K562 (cell line): ENCODE results near the gene TOPORS. TPM values are rescaled to one million over a fixed set of nuclear protein-coding genes. Genes with fewer than 3 reads are reported as not detected.
A peak's percentile ranks its signal among the peaks of the same experiment; 100 is the strongest.
"Not testable (repeated sequence)": the region's sequence is repeated elsewhere in the genome, so short reads cannot be mapped to it uniquely, and the experiment has no call there.

Experiments used
- ATAC-seq: fragments of 200-7000 bp; cut with Tn5 transposase; 3 replicates; pipeline ENCODE4 v1.9.1; 2020; ENCODE audit warnings: moderate library complexity
- BruUV-seq: library from RNA; stranded (reverse); fragments of 400-500 nt; replicated peaks from 2 replicates; lab custom pipeline; 2021; lab: Mats Ljungman, UMichigan
- CTCF ChIA-PET: fragments of 300-600 bp; formaldehyde crosslinking; extraction: SDS; loops from one replicate; lab custom pipeline; 2021; ENCODE audit warnings: low intra/inter-chr PET ratio; lab: Yijun Ruan, JAX
- POLR2A ChIA-PET: fragments of 300-600, 350-650 bp; sonication (Branson Sonifier 250); formaldehyde crosslinking; extraction: SDS; loops from one replicate; lab custom pipeline; 2021; ENCODE audit warnings: antibody characterized with exemption, inconsistent platforms; lab: Yijun Ruan, JAX
- DNase-seq, 4 experiments: peaks; one replicate each; pipeline versions ENCODE4 v3.0.0 to v3.0.0-alpha.2; 2011 to 2018; ENCODE audit warnings: low spot score in 3 of 4, mixed read lengths in 3 of 4; ENCODE audit errors: extremely low read depth in 1 of 4
- FAIRE-seq: peaks from 2 replicates; lab custom pipeline; 2011; peaks lifted over from hg19 to GRCh38; lab: Jason Lieb, UNC
- H2AFZ ChIP-seq: 2 replicates; pipeline ENCODE4 v1.6.0; 2011; ENCODE audit warnings: low read depth, low read length, control low read depth, inconsistent platforms
- H3K27ac ChIP-seq: fragments of 200-600 bp; 3 replicates; pipeline ENCODE4 v1.8.0; 2011; ENCODE audit warnings: low read depth, mild to moderate bottlenecking, control low read depth, inconsistent platforms, low read length, moderate library complexity, mixed read lengths; ENCODE audit errors: extremely low read depth
- H3K27me3 ChIP-seq, 2 experiments: fragments of 300-600 bp in 1 of 2; 2 replicates in 1 of 2; 3 replicates in 1 of 2; pipeline versions ENCODE4 v1.6.0 to v1.8.0; 2011; ENCODE audit warnings: inconsistent platforms in 2 of 2, low read length in 2 of 2, mild to moderate bottlenecking in 1 of 2, mixed read lengths in 1 of 2, moderate library complexity in 1 of 2; ENCODE audit not compliant: control insufficient read depth in 2 of 2, insufficient read depth in 2 of 2
- H3K36me3 ChIP-seq: fragments of 300-600 bp; 3 replicates; pipeline ENCODE4 v1.8.0; 2011; ENCODE audit warnings: mild to moderate bottlenecking, low read length, inconsistent platforms; ENCODE audit not compliant: control insufficient read depth, insufficient read depth
- H3K4me1 ChIP-seq, 2 experiments: fragments of 200-600 bp in 1 of 2; replicated peaks in 1 of 2; 2 replicates in 1 of 2; 3 replicates in 1 of 2; pipeline versions ENCODE4 v1.5.1 to v1.8.0; 2011; ENCODE audit warnings: inconsistent platforms in 2 of 2, low read length in 2 of 2, mild to moderate bottlenecking in 1 of 2, mixed read lengths in 1 of 2, moderate library complexity in 1 of 2; ENCODE audit not compliant: control insufficient read depth in 2 of 2, insufficient read depth in 2 of 2
- H3K4me2 ChIP-seq: 2 replicates; pipeline ENCODE4 v1.6.1; 2011; ENCODE audit warnings: low read length, control low read depth, inconsistent platforms, mixed read lengths; ENCODE audit not compliant: insufficient read depth
- H3K4me3 ChIP-seq: fragments of 200-600 bp; sonication (generic), shearing (Covaris generic); 2 replicates; pipeline ENCODE4 v1.5.1; 2016; ENCODE audit warnings: control low read depth, inconsistent platforms
- H3K79me2 ChIP-seq: fragments of 200-600 bp; 3 replicates; pipeline ENCODE4 v1.8.0; 2011; ENCODE audit warnings: low read length, inconsistent platforms; ENCODE audit not compliant: control insufficient read depth, insufficient read depth
- H3K9ac ChIP-seq, 2 experiments: 2 replicates each; pipeline versions ENCODE4 v1.6.0 to v1.6.1; 2011; ENCODE audit warnings: low read depth in 2 of 2, low read length in 2 of 2, control low read depth in 1 of 2, inconsistent platforms in 1 of 2, mild to moderate bottlenecking in 1 of 2, mixed read lengths in 1 of 2; ENCODE audit not compliant: insufficient read depth in 1 of 2
- H3K9me1 ChIP-seq: one replicate; pipeline ENCODE4 v1.6.0; 2011; ENCODE audit warnings: inconsistent platforms, mild to moderate bottlenecking, low read length, moderate library complexity; ENCODE audit not compliant: control insufficient read depth, insufficient read depth
- H3K9me3 ChIP-seq: replicated peaks from 2 replicates; pipeline ENCODE4 v1.5.1; 2011; ENCODE audit warnings: low read depth, low read length, inconsistent platforms; ENCODE audit not compliant: control insufficient read depth, insufficient read depth
- H4K20me1 ChIP-seq: replicated peaks from 2 replicates; pipeline ENCODE4 v1.6.1; 2011; ENCODE audit warnings: low read length, inconsistent platforms, mixed read lengths; ENCODE audit not compliant: control insufficient read depth, insufficient read depth
- EHMT2 ChIP-seq: fragments of 450-650 bp; IDR thresholded peaks from 2 replicates; pipeline ENCODE4 v1.6.1; 2018; ENCODE audit warnings: antibody characterized with exemption
- HMG20B ChIP-seq: fragments of 250-450 bp; sonication (Bioruptor Pico); IDR thresholded peaks from 2 replicates; pipeline ENCODE4 v1.5.0; 2021; ENCODE audit warnings: mild to moderate bottlenecking
- MAFF ChIP-seq: IDR thresholded peaks from 2 replicates; pipeline ENCODE4 v1.6.1; 2012; ENCODE audit warnings: low read length, improper control_type of control experiment
- MTF1 ChIP-seq: fragments of 250-450 bp; sonication (Bioruptor Pico); IDR thresholded peaks from 2 replicates; pipeline ENCODE4 v1.9.0; 2021; ENCODE audit warnings: moderate library complexity, mild to moderate bottlenecking, inconsistent platforms, borderline replicate concordance
- WGBS: fragments of 100-300 bp; shearing (Covaris generic); methylation state at CpG from one replicate; pipeline ENCODE4 v1.1.6; 2016; ENCODE audit warnings: low coverage, mixed read lengths; ENCODE audit not compliant: insufficient coverage; ENCODE audit errors: missing lambda C conversion rate; 5-methylcytosine and 5-hydroxymethylcytosine counted together
- in situ Hi-C: fragments of 300-500 bp; cut with MboI; formaldehyde crosslinking; loops from 4 replicates; pipeline ENCODE4 v1.15.0; 2018; ENCODE audit warnings: inconsistent platforms, mixed read lengths
- intact Hi-C: fragments of 100-400 bp; cut with micrococcal nuclease; formaldehyde crosslinking; loops from 2 replicates; pipeline ENCODE4 v1.14.2; 2022
- polyA plus RNA-seq, 8 experiments: library from polyadenylated mRNA; depleted of rRNA in 4 of 8; stranded (reverse) in 5 of 8; unstranded in 3 of 8; fragments of >200 nt; fragmentation: Nextera tagmentation in 2 of 8; fragmentation: Illumina TruSeq in 1 of 8; extraction: Ambion mirVana in 2 of 8; extraction: Trizol in 1 of 8; gene quantifications; 2 replicates each; pipeline versions ENCODE4 v1.2.1 to v1.2.3, GENCODE V29; 2011 to 2014; ENCODE audit warnings: inconsistent platforms in 1 of 8, missing spikeins in 1 of 8
- total RNA-seq, 7 experiments: library from RNA; depleted of rRNA in 6 of 7; stranded (reverse); fragments of >200 nt in 6 of 7; fragmentation: Illumina TruSeq in 2 of 7; extraction: Trizol in 2 of 7; gene quantifications; 2 replicates each; pipeline versions ENCODE4 v1.2.1 to v1.2.3, GENCODE V29; 2011 to 2021; ENCODE audit warnings: low replicate concordance in 1 of 7
- TF ChIP-seq, protein P1 (sequence below): fragments of 250-450 bp; sonication (Bioruptor Pico); IDR thresholded peaks from 2 replicates; pipeline ENCODE4 v1.5.0; 2021
- TF ChIP-seq, protein P2 (sequence below), 2 experiments: fragments of 450-650 bp; IDR thresholded peaks; 2 replicates each; pipeline ENCODE4 v1.6.1; 2018; ENCODE audit warnings: mild to moderate bottlenecking in 2 of 2, low read depth in 1 of 2; ENCODE audit not compliant: partially characterized antibody in 2 of 2

The TOPORS gene
- total and polyA plus RNA-seq, 9 of the 15 experiments (the other 6 are each of a cell fraction or from before 2014, with no cell fraction given) = 4.3 to 19.6 (median 9.9) TPM

DNA sequence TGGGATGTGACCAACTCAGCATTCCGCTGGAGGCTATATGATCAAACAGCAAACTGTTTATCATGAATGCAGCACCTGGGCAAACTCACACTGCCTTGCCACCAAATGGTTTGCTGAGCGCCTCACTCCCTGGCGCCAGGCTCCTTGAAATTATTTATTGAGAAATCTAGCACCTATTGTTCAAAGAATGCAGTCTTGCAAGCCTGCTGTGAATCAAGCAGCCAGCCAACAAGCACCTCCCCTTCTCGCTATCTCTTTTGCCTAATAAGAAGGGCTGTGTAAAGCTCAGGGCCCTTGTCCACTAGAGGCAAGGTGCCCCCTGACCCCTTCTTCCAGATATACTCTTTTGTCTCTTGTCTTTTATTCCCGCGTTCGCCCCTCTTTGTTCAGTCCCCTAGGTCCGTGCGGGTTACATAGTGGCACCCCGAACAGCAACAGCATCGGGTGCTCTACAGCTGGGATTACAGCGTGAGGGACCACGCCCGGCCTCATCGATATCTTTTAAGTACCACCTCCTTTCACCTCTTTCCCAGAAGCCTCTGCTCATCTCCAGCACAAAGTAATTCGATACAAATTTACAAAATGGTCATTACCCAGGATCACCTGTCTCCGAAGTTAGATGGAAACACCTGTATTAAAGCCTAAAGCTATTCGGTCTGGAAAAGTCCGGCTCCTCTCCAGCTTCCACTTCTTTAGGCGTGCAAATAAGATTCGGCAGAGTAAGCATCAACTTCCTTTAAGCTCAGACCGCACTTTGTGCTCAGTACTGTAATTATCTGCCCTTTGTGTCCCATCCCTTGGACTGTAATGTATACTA, 27.3 kb downstream of the TOPORS start:
- 63% methylated on average over 21 of the region's 22 CpGs for WGBS
- CTCF ChIA-PET = no interaction called here
- TF ChIP-seq EHMT2 = no peak
- TF ChIP-seq, protein P1, sequence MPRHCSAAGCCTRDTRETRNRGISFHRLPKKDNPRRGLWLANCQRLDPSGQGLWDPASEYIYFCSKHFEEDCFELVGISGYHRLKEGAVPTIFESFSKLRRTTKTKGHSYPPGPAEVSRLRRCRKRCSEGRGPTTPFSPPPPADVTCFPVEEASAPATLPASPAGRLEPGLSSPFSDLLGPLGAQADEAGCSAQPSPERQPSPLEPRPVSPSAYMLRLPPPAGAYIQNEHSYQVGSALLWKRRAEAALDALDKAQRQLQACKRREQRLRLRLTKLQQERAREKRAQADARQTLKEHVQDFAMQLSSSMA (CRISPR knock-in tag) = no peak
- no peak for TF ChIP-seq HMG20B
- TF ChIP-seq MAFF = no peak
- TF ChIP-seq, protein P2, sequence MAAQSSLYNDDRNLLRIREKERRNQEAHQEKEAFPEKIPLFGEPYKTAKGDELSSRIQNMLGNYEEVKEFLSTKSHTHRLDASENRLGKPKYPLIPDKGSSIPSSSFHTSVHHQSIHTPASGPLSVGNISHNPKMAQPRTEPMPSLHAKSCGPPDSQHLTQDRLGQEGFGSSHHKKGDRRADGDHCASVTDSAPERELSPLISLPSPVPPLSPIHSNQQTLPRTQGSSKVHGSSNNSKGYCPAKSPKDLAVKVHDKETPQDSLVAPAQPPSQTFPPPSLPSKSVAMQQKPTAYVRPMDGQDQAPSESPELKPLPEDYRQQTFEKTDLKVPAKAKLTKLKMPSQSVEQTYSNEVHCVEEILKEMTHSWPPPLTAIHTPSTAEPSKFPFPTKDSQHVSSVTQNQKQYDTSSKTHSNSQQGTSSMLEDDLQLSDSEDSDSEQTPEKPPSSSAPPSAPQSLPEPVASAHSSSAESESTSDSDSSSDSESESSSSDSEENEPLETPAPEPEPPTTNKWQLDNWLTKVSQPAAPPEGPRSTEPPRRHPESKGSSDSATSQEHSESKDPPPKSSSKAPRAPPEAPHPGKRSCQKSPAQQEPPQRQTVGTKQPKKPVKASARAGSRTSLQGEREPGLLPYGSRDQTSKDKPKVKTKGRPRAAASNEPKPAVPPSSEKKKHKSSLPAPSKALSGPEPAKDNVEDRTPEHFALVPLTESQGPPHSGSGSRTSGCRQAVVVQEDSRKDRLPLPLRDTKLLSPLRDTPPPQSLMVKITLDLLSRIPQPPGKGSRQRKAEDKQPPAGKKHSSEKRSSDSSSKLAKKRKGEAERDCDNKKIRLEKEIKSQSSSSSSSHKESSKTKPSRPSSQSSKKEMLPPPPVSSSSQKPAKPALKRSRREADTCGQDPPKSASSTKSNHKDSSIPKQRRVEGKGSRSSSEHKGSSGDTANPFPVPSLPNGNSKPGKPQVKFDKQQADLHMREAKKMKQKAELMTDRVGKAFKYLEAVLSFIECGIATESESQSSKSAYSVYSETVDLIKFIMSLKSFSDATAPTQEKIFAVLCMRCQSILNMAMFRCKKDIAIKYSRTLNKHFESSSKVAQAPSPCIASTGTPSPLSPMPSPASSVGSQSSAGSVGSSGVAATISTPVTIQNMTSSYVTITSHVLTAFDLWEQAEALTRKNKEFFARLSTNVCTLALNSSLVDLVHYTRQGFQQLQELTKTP (IDR thresholded peaks at IDR 0.05; ENCODE audit: low read depth in 1 of 2, partially characterized antibody in 2 of 2) = no peak
- no peak for TF ChIP-seq MTF1 (CRISPR knock-in tag)
- TF ChIP-seq, all 486 proteins: peak for 0
- Histone ChIP-seq H3K4me2 (peak overlapping the region; percentile 80), H4K20me1 (no peaks in the 10 kb centered on the region), H3K79me2 (no peaks in the 10 kb centered on the region), H3K27ac (no peak overlapping the region), H3K27me3 (no peaks in the 10 kb centered on the region), H3K4me1 (peaks cover 0 to 7% of the 10 kb centered on the region in 2 experiments; a peak in 2 of 5 replicates), H2AFZ (peak overlapping the region; percentile 78; the same call in 1 of the 2 replicates), H3K36me3 (no peaks in the 10 kb centered on the region), H3K4me3 (no peak overlapping the region), H3K9me1 (no peaks in the 10 kb centered on the region), H3K9ac (no peak overlapping the region), H3K9me3 (no peaks in the 10 kb centered on the region)
- POLR2A ChIA-PET = interaction anchor here (0.7 to 1.1 kb wide), 2 partner anchors 77 to 500 kb away, joined by 3 to 4 read pairs; partner anchors contain the start of gene DNAJA1
- DNase-seq (peak in 1 of 4 experiments; percentile 2), ATAC-seq (peak; percentile 39), FAIRE-seq (no peak)
- no TSS peak for BruUV-seq
- in situ Hi-C loops (no loop called here), intact Hi-C loops (no loop called here)

DNA sequence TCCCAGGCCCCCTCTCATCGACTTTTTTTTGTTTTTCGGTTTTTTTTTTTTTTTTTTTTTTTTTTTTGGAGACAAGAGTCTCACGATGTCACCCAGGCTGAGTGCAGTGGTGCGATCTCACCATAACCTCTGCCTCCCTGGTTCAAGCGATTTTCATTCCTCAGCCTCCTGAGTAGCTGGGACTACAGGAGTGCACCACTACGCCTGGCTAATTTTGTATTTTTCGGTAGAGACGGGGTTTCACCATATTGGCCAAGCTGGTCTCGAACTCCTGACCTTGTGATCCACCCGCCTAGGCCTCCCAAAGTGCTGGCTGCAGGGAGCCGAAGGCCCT, 27.9 kb downstream of the TOPORS start:
- not testable (repeated sequence) for H2AFZ ChIP-seq, BruUV-seq
- WGBS = 74% methylated on average over 4 of the region's 11 CpGs

More for the DNA sequence above, 27.9 kb downstream of the TOPORS start:
- H4K20me1 ChIP-seq, H3K9ac ChIP-seq, H3K4me3 ChIP-seq, H3K27ac ChIP-seq, H3K4me1 ChIP-seq, ATAC-seq, FAIRE-seq, intact Hi-C loops, H3K9me1 ChIP-seq, in situ Hi-C loops, H3K9me3 ChIP-seq, POLR2A ChIA-PET, DNase-seq, H3K79me2 ChIP-seq, H3K27me3 ChIP-seq, H3K36me3 ChIP-seq, H3K4me2 ChIP-seq, CTCF ChIA-PET: not testable (repeated sequence)
